HepG2 (cell line): ENCODE data around the gene MPI. TPM values are rescaled to one million over a fixed set of nuclear protein-coding genes. Genes with fewer than 3 reads are reported as not detected.

Experiments
- AKAP8 ChIP-seq: sonication (generic); formaldehyde crosslinking; IDR thresholded peaks from 2 replicates; pipeline ENCODE4 v1.5.1; 2020; ENCODE audit warnings: mild to moderate bottlenecking, missing genetic modification reagents
- ASH2L ChIP-seq: fragments of 300-600, 200-600 bp; sonication (generic); IDR thresholded peaks from 2 replicates; pipeline ENCODE4 v1.7.0; 2017; ENCODE audit warnings: low read depth, mild to moderate bottlenecking, moderate library complexity, mixed read lengths, low read length; ENCODE audit not compliant: insufficient read length
- ELF1 ChIP-seq: sonication (generic); formaldehyde crosslinking; IDR thresholded peaks from 2 replicates; pipeline ENCODE4 v1.4.0; 2020; ENCODE audit warnings: missing genetic modification reagents
- ELF4 ChIP-seq: sonication (generic); formaldehyde crosslinking; IDR thresholded peaks from 2 replicates; pipeline ENCODE4 v1.5.0; 2020; ENCODE audit warnings: missing genetic modification reagents, mild to moderate bottlenecking, moderate library complexity, borderline replicate concordance
- FOSL2 ChIP-seq: sonication (generic); formaldehyde crosslinking; IDR thresholded peaks from 2 replicates; pipeline ENCODE4 v1.4.0; 2020; ENCODE audit warnings: missing genetic modification reagents
- GATAD2A ChIP-seq: IDR thresholded peaks from 2 replicates; pipeline ENCODE4 v1.6.1; 2016
- KDM2A ChIP-seq: sonication (generic); formaldehyde crosslinking; IDR thresholded peaks from 2 replicates; pipeline ENCODE4 v1.4.0; 2020; ENCODE audit warnings: low read depth, missing genetic modification reagents, borderline replicate concordance
- NRL ChIP-seq: sonication (generic); formaldehyde crosslinking; IDR thresholded peaks from 2 replicates; pipeline ENCODE4 v1.5.0; 2020; ENCODE audit warnings: missing genetic modification reagents, mild to moderate bottlenecking, moderate library complexity, borderline replicate concordance
- RAD51 ChIP-seq: fragments of 450-650 bp; IDR thresholded peaks from 2 replicates; pipeline ENCODE4 v1.6.1; 2016; ENCODE audit warnings: borderline replicate concordance
- SP140L ChIP-seq: sonication (generic); formaldehyde crosslinking; IDR thresholded peaks from 2 replicates; pipeline ENCODE4 v1.4.0; 2020; ENCODE audit warnings: missing genetic modification reagents, borderline replicate concordance
- SP4 ChIP-seq: sonication (generic); formaldehyde crosslinking; IDR thresholded peaks from 2 replicates; pipeline ENCODE4 v1.8.1; 2023; ENCODE audit warnings: mild to moderate bottlenecking, missing genetic modification reagents
- TBX3 ChIP-seq: fragments of 450-650 bp; IDR thresholded peaks from 2 replicates; pipeline ENCODE4 v1.6.1; 2017; ENCODE audit warnings: antibody characterized with exemption, mild to moderate bottlenecking, inconsistent platforms, borderline replicate concordance
- TEAD2 ChIP-seq: sonication (generic); formaldehyde crosslinking; IDR thresholded peaks from 2 replicates; pipeline ENCODE4 v1.9.0; 2021; ENCODE audit warnings: missing genetic modification reagents
- ZFX ChIP-seq: sonication (generic); formaldehyde crosslinking; IDR thresholded peaks from 2 replicates; pipeline ENCODE4 v1.4.0; 2020; ENCODE audit warnings: mild to moderate bottlenecking, low read depth, missing genetic modification reagents, moderate library complexity
- ZNF230 ChIP-seq: sonication (generic); formaldehyde crosslinking; IDR thresholded peaks from 2 replicates; pipeline ENCODE4 v1.4.0; 2020; ENCODE audit warnings: mild to moderate bottlenecking, missing genetic modification reagents
- ZNF543 ChIP-seq: sonication (generic); formaldehyde crosslinking; IDR thresholded peaks from 2 replicates; pipeline ENCODE4 v1.4.0; 2020; ENCODE audit warnings: mild to moderate bottlenecking, missing genetic modification reagents
- ZNF569 ChIP-seq: sonication (generic); formaldehyde crosslinking; IDR thresholded peaks from 2 replicates; pipeline ENCODE4 v1.5.0; 2020; ENCODE audit warnings: mild to moderate bottlenecking, missing genetic modification reagents, moderate library complexity, borderline replicate concordance
- polyA plus RNA-seq, 8 experiments: library from polyadenylated mRNA; depleted of rRNA in 3 of 8; stranded (reverse) in 7 of 8; unstranded in 1 of 8; fragments of >200 nt; fragmentation: Illumina TruSeq in 4 of 8; extraction: Trizol in 4 of 8; gene quantifications; 2 replicates each; pipeline versions ENCODE4 v1.2.1 to v1.2.3, GENCODE V29; 2011 to 2016; ENCODE audit warnings: low read depth in 4 of 8, missing spikeins in 1 of 8, mixed read lengths in 1 of 8; ENCODE audit not compliant: insufficient read depth in 1 of 8
- total RNA-seq, 5 experiments: library from RNA; depleted of rRNA; stranded (reverse); fragments of >200 nt; fragmentation: Illumina TruSeq; extraction: Trizol; gene quantifications; 2 replicates each; pipeline ENCODE4 v1.2.3, GENCODE V29; 2016; ENCODE audit warnings: low read depth in 1 of 5
- TF ChIP-seq, protein P1 (sequence below): fragments of 450-650 bp; IDR thresholded peaks from 2 replicates; pipeline ENCODE4 v1.6.1; 2017
- TF ChIP-seq, protein P2 (sequence below), 2 experiments: IDR thresholded peaks; 2 replicates each; pipeline ENCODE4 v1.6.1; 2011 to 2012; ENCODE audit warnings: low read length in 2 of 2, borderline replicate concordance in 1 of 2, low read depth in 1 of 2, mild to moderate bottlenecking in 1 of 2, moderate library complexity in 1 of 2
- TF ChIP-seq, protein P3 (sequence below): sonication (generic); formaldehyde crosslinking; IDR thresholded peaks from 2 replicates; pipeline ENCODE4 v1.8.0; 2022; ENCODE audit warnings: missing genetic modification reagents, mild to moderate bottlenecking, inconsistent platforms, borderline replicate concordance
- TF ChIP-seq, protein P4 (sequence below): sonication (generic); formaldehyde crosslinking; IDR thresholded peaks from 2 replicates; pipeline ENCODE4 v1.9.0; 2021; ENCODE audit warnings: missing genetic modification reagents, borderline replicate concordance

MPI gene
- total and polyA plus RNA-seq, 2 of the 13 experiments (the other 11 are each of a cell fraction or from before 2014, with no cell fraction given): 36.9 to 63.5 TPM

DNA sequence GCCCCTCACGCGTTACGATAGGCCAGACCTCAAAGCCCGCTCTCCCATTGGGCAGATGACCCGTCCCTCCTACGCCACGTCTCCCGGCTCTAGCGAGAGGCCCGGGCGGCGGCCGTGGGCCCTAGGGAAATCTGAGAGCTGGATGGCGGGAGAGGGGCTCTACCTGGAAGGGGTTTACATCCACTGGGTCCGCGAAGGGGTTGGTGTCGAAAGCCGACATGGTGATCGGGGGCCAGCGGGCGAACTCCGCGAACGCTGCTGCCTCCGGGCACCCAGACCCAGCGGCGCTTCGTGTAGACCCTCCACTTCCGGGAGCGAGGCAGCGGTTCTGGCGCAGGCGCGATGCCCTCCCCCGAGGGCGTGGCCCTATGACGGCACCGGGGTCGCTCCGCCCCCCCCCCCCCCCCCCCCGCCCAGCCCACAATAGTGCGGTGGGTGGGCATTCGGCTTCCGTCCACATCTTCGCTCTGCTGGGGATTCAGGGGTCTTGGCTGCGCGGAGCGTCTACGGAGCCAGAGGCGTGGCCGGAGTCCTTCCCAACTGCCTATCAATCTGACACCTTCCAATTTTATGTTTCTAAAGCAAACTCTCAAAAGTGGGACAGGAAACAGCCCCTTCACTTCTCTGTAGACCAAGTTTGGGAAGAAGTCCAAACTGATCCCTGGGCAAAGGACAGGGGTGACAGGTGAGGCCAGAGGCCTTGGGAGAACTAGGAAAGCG lies 16.6 kb upstream of the MPI start, which contains the start of gene SCAMP2 (continued):
- TF ChIP-seq NRL (CRISPR knock-in tag): peak; percentile 89
- TF ChIP-seq, protein P1, sequence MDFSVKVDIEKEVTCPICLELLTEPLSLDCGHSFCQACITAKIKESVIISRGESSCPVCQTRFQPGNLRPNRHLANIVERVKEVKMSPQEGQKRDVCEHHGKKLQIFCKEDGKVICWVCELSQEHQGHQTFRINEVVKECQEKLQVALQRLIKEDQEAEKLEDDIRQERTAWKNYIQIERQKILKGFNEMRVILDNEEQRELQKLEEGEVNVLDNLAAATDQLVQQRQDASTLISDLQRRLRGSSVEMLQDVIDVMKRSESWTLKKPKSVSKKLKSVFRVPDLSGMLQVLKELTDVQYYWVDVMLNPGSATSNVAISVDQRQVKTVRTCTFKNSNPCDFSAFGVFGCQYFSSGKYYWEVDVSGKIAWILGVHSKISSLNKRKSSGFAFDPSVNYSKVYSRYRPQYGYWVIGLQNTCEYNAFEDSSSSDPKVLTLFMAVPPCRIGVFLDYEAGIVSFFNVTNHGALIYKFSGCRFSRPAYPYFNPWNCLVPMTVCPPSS: no peak
- no peak for TF ChIP-seq ZNF230 (CRISPR knock-in tag)
- TF ChIP-seq, protein P2, sequence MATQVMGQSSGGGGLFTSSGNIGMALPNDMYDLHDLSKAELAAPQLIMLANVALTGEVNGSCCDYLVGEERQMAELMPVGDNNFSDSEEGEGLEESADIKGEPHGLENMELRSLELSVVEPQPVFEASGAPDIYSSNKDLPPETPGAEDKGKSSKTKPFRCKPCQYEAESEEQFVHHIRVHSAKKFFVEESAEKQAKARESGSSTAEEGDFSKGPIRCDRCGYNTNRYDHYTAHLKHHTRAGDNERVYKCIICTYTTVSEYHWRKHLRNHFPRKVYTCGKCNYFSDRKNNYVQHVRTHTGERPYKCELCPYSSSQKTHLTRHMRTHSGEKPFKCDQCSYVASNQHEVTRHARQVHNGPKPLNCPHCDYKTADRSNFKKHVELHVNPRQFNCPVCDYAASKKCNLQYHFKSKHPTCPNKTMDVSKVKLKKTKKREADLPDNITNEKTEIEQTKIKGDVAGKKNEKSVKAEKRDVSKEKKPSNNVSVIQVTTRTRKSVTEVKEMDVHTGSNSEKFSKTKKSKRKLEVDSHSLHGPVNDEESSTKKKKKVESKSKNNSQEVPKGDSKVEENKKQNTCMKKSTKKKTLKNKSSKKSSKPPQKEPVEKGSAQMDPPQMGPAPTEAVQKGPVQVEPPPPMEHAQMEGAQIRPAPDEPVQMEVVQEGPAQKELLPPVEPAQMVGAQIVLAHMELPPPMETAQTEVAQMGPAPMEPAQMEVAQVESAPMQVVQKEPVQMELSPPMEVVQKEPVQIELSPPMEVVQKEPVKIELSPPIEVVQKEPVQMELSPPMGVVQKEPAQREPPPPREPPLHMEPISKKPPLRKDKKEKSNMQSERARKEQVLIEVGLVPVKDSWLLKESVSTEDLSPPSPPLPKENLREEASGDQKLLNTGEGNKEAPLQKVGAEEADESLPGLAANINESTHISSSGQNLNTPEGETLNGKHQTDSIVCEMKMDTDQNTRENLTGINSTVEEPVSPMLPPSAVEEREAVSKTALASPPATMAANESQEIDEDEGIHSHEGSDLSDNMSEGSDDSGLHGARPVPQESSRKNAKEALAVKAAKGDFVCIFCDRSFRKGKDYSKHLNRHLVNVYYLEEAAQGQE (IDR thresholded peaks at IDR 0.05; ENCODE audit: borderline replicate concordance in 1 of 2, low read depth in 1 of 2, low read length in 2 of 2): no peak
- TF ChIP-seq, protein P3, sequence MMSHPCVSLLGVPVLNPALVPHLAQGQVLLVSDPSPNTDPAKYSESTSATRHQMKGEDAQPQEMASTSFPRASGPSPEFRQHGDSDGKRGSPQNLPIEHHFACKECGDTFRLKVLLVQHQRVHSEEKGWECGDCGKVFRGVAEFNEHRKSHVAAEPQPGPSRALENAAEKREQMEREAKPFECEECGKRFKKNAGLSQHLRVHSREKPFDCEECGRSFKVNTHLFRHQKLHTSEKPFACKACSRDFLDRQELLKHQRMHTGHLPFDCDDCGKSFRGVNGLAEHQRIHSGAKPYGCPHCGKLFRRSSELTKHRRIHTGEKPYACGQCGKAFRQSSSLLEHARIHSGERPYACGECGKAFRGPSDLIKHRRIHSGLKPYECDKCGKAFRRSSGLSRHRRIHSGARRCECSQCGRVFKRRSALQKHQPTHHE (CRISPR knock-in tag): no peak
- TF ChIP-seq SP140L (CRISPR knock-in tag): no peak
- 0 out of 2 replicates have a peak, but pooled peaks have one; percentile 10 for TF ChIP-seq GATAD2A
- TF ChIP-seq, protein P4, sequence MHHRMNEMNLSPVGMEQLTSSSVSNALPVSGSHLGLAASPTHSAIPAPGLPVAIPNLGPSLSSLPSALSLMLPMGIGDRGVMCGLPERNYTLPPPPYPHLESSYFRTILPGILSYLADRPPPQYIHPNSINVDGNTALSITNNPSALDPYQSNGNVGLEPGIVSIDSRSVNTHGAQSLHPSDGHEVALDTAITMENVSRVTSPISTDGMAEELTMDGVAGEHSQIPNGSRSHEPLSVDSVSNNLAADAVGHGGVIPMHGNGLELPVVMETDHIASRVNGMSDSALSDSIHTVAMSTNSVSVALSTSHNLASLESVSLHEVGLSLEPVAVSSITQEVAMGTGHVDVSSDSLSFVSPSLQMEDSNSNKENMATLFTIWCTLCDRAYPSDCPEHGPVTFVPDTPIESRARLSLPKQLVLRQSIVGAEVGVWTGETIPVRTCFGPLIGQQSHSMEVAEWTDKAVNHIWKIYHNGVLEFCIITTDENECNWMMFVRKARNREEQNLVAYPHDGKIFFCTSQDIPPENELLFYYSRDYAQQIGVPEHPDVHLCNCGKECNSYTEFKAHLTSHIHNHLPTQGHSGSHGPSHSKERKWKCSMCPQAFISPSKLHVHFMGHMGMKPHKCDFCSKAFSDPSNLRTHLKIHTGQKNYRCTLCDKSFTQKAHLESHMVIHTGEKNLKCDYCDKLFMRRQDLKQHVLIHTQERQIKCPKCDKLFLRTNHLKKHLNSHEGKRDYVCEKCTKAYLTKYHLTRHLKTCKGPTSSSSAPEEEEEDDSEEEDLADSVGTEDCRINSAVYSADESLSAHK (CRISPR knock-in tag): no peak
- peak; percentile 96 for TF ChIP-seq ASH2L
- 0 out of 2 replicates have a peak, but pooled peaks have one; percentile 30 for TF ChIP-seq FOSL2 (CRISPR knock-in tag)
- peak; percentile 85 for TF ChIP-seq SP4 (CRISPR knock-in tag)
- no peak for TF ChIP-seq TEAD2 (CRISPR knock-in tag)
- TF ChIP-seq ZFX (CRISPR knock-in tag): peak; percentile 98
- TF ChIP-seq ELF4 (CRISPR knock-in tag): peak; percentile 66; the same call in 1 of the 2 replicates
- peak; percentile 64; the same call in 1 of the 2 replicates for TF ChIP-seq TBX3
- peak; percentile 94 for TF ChIP-seq ELF1 (CRISPR knock-in tag)
- no peak for TF ChIP-seq RAD51
- TF ChIP-seq KDM2A: peak; percentile 83; the same call in 1 of the 2 replicates
- no peak for TF ChIP-seq ZNF569 (CRISPR knock-in tag)
- no peak for TF ChIP-seq ZNF543 (CRISPR knock-in tag)
- no peak for TF ChIP-seq AKAP8 (CRISPR knock-in tag)
